Stimulated activated CD8-positive, alpha-beta memory T cell treated with anti-CD3 and anti-CD28 coated beads, Interleukin-4, amount 100 ng/mL, for 48 hours (primary cell): ENCODE results near the gene ZNF157.
"Not testable (repeated sequence)": the region's sequence is repeated elsewhere in the genome, so short reads cannot be mapped to it uniquely, and the experiment has no call there.

Experiments
- DNase-seq: peaks from one replicate; pipeline ENCODE4 v3.0.0-alpha.2; 2020

The ZNF157 gene

DNA sequence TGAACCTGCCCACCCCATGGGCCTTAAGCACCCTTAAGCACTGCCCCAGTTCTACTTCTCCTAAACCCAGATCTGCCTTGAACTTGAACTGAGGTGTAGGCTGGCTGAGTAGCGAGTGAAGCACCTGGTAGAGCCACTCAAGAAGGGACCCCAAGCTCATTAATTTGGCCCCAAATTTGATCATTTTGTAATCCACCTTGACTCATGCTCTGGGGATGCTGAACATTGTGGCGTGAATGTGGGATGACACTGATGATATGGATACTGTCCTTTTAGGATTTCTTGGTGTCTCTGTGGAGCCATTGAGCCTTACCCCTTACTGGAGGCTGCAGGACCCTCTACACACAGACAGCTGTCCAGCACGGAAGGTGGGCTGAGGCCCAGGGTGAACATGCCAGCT, at the start of gene ZNF157:
TSS of gene ZNF157 (plus strand) at position 301 of the 400 bp plus-strand sequence. CDS start at position 392, 91 bp downstream.
- DNase-seq = no peak

GRCh38 chrX:47321386-47321785, 49.0 kb upstream of the ZNF157 start:
- DNase-seq = no peak

- no peak for DNase-seq
These were observed 48.5 kb upstream of the ZNF157 start for GRCh38 chrX:47321823-47322371.

GRCh38 chrX:47327902-47328301, 42.5 kb upstream of the ZNF157 start:
- no peak for DNase-seq

DNA sequence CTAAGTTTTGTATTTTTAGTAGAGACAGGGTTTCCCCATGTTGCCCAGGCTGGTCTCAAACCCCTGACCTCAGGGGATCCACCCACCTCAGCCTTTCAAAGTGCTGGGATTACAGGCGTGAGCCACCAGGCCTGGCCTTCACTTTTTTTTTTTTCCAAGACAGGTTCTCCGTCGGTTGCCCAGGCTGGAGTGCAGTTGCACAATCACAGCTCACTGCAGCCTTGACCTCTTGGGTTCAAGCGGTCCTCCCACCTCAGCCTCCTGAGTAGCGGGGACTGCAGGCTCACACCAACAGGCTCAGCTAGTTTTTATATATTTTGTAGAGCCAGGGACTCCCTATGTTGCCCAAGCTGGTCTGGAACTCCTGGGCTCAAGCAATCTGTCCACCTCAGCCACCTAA, 37.6 kb upstream of the ZNF157 start:
- not testable (repeated sequence) for DNase-seq

- DNase-seq = no peak
These were observed 18.7 kb upstream of the ZNF157 start for GRCh38 chrX:47351706-47352105.

DNA sequence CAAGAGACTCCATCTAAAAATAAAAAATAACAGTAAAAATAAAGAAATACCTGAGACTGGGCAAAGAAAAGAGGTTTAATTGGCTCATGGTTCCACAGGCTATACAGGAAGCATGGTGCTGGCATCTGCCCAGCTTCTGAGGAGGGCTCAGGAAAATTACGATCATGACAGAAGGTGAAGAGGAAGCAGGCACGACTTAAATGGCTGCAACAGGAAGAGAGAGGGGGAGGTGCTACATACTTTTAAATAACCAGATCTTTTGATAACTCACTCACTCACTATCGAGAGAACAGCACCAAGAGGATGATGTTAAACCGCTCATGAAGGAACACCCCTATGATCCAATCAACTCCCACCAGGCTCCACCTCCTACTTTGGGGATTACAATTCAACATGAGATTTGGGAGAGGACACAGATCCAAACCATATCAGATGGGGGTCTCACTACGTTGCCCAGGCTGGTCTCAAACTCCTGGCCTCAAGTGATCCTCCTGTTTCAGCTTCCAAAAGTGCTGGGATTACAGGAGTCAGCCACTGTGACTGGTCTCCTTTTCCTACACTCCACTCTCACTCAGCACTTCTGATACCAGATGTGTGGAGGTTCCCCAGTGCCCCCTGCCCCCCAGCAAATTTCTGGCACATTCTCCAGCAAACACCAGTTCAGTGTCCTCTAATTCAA, 11.9 kb upstream of the ZNF157 start:
- DNase-seq = no peak

- no peak for DNase-seq
These were observed 9.8 kb upstream of the ZNF157 start for GRCh38 chrX:47360423-47361179.

DNA sequence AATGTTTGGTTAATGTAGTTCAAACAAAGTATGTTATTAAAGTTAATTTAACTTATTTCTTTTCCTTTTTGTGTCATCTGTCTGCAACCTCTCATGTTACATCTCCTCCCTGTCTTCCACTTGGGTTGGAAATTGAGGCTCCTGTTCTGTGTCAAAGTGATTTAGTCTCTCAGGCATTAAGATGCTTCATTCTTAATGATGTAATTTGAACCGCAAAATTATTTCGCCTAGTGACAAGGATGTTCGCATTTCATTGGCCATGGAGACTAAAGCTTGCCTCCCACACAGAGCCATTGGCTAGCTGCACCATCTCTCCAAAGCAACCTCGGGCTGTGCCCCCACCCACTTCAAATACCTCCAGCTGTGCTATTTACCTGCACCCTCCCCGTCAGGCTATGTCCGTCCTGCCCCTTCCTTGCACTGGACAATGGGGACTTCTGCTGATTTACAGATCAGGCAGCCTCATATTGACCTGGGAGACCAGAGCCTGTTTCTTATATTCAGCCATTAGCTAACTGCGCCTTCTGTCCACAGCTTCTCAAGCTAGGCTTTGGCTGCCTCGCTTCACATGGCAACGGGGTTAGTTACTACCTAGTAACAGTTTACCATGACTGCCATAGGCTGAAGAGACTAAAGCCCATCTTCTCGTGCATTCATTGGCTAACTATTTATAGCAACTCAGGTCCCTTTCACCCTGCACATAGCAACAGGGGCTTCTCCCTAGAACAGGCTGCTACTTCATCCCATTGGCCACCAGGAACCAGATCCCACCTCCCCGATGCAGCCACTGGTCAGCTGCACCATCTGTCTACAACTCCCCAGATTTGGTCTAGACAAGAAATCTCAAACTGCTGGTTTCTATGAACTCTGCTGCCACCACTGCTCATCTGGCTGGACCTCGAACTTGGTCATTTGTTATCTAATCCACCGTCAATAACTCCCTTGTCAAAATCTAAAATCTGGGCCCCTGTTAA, 8.6 kb upstream of the ZNF157 start:
- peak; percentile 28 for DNase-seq

- peak; percentile 77 for DNase-seq
These were observed 4.2 kb upstream of the ZNF157 start for GRCh38 chrX:47366041-47366722.

DNA sequence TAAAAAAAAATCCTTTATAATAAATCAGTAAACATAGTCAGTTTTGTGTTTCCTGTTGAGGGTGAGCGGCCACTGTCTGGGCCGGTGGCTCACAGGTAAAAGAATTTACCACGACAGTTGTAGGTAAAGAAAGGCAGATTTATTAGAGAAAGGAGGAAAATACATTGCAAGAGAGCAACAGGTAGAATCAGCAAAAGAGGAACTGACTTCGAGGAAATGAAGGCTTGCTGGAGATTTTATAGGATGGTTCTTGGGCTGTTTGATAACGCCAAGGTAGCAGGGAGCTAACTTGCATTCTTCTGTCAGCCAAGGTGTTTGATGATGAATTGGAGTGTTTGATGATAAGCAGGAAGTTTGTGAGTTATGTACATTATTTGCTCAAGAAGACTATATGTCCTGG, 2.8 kb downstream of the ZNF157 start:
- no peak for DNase-seq

DNA sequence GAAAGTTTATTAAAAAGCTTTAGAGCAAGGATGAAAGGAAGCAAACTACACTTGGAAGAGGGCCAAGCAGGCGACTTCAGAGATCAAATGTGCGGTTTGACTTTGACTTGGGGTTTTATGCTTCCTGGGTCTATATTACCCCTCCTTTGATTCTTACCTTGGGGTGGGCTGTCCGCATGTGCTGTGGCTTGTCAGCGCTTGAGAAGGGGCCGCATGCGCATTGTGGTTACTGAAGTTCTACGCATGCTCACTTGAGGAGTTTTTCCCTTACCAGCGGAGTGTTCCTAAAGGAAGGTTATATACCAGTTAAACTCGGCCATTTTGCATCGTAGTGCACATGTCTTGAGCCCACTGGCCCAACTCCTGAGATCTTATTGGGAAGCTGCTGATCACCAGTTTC, 9.9 kb downstream of the ZNF157 start:
- DNase-seq = peak; percentile 69

GRCh38 chrX:47380837-47381236, 10.5 kb downstream of the ZNF157 start:
- not testable (repeated sequence) for DNase-seq

GRCh38 chrX:47384502-47384901, 14.1 kb downstream of the ZNF157 start:
- DNase-seq = peak; percentile 74

GRCh38 chrX:47390780-47391179, 20.4 kb downstream of the ZNF157 start:
- DNase-seq = no peak

DNA sequence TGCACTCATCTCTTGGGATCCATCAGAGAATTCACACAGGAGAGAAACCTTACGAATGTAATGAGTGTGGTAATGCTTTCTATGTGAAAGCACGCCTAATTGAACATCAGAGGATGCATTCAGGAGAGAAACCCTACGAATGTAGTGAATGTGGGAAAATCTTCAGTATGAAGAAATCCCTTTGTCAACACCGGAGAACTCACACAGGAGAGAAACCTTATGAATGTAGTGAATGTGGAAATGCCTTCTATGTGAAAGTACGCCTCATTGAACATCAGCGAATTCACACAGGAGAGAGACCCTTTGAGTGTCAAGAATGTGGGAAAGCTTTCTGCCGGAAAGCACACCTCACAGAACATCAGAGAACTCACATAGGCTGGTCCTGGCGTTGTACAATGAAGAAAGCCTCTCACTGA, 42.8 kb downstream of the ZNF157 start:
- DNase-seq = no peak

DNA sequence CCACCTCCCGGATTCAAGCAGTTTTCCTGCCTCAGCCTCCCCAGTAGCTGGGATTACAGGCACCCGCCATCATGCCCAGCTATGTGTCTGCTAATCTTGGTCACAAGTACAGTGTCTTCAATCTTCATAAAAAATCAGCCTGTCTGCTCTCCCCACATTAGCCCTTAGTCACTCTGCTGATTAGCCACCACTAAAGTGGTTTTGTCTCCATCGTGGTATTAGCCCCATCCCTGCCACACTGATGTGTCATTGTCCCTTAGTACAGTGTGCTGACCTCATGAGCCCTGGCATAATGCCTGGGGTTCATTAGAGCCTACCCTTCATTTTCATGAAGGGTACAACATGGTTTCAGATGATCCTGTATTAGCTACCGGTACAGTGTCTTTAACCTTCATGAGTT, 49.9 kb downstream of the ZNF157 start:
- no peak for DNase-seq

- no peak for DNase-seq
These were observed 50.6 kb downstream of the ZNF157 start for GRCh38 chrX:47420962-47421361.

DNA sequence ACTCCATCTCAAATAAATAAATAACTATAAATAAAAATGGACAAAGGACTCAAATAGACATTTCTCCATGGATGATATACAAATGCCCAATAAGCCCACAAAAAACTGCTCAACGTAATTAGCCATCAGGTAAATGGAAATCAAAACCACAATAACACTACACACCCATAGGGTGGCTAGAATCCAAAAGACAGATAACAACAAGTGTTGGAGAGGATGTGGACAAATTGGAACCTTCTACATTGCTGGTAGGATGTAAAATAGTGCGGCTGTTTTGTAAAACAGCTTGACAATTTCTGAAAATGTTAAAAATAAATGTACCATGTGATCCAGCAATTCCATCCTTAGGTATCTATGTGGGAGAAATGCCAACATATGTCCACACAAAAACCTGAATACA, 52.1 kb downstream of the ZNF157 start:
- no peak for DNase-seq

GRCh38 chrX:47430925-47431324, 60.5 kb downstream of the ZNF157 start:
- no peak for DNase-seq

DNA sequence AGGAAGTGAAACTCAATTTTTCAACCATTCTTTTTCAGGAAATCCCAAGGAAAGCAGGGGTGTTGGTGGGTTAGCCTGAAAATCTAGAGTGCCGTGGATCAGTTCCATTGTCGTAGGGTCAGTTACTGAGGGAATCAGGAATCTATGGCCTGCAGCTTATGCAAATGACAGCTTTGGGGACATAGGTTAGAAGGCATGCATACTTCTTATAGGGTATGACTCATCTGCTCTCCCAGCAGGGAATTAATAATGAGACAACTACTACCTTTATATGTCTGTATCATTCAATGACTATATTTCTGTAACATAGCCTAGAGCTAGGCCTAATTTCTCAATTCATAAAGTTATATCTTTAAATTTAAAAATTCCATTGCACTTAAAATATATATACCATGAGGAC, 76.1 kb downstream of the ZNF157 start:
- DNase-seq = no peak

DNA sequence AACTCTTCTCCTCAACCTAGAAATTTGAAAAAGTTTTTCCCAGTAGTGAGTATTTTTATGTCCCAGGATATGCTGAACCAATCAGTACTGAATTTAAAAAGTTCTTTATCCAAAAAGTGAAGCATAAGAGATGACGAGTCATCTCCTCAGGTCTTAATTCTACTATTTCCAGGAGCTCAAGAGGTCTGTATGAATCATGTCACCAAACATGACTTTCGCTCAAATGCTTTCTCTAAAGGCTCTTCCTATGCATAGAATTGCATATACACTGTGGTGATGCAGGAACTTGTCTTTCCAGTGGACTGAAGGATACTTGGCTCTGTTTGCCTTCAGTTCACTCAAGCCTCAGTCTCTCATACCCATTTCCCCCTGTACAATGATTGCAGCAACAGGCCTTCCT, 76.6 kb downstream of the ZNF157 start:
- DNase-seq = no peak
